Lung microvascular endothelial cell (primary cell): Measurements from ENCODE around the gene RGS3. TPM values are rescaled to one million over a fixed set of nuclear protein-coding genes. Genes with fewer than 3 reads are reported as not detected.
A peak's percentile ranks its signal among the peaks of the same experiment; 100 is the strongest.
"Not testable (repeated sequence)": the region's sequence is repeated elsewhere in the genome, so short reads cannot be mapped to it uniquely, and the experiment has no call there.

Experiments
- DNase-seq, 2 donors: peaks; one replicate each; pipeline versions ENCODE4 v3.0.0 to v3.0.0-alpha.2; 2010; ENCODE audit warnings: low read depth in 2 of 2
- total RNA-seq: library from RNA; depleted of rRNA; stranded (reverse); fragments of >200 nt; gene quantifications from 2 replicates; pipeline ENCODE4 v1.2.1, GENCODE V29; 2014

The RGS3 gene
- total RNA-seq, 1 donor from 2014 or later = 126 TPM

DNA sequence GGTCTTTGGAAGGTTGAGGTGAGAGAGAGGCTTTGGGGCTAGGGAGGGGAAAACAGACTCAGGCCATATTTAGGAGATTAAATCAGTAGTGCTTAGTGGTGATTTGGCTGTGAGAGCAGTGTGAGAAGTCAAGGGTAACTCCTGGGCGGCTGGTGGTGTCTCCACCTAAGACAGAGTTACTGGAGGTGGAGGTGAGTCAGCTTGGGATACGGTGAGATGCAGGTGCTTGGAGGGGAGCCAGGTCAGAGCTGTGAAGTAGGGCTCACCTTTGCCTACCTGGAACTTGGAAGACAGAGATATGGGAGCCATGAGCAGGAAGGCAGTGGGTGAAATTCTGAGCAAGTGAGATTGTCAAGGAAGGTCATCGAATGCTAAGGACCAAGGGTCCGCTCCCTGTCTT lies 24.5 kb downstream of the RGS3 start:
- no peak for DNase-seq

DNA sequence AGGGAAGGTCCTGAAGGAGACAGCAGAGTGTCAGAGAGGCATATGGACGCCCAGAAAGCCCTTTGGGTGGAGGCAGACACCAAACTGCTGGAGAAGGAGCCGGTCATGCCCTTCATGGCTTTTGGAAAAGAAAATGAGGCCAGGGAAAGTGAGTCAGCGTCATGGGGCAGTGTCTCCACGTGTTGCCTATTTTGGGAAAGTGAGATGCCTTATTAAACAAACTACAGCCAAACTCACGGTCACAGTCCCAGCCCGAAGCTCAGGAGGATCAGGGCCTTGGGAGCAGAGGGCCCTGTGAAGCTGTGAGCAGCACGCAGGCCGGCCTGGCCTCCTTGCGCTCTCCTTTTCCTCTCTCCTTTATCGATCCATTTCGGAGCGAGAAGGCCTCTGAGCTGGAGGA lies 25.0 kb downstream of the RGS3 start:
- no peak for DNase-seq

DNA sequence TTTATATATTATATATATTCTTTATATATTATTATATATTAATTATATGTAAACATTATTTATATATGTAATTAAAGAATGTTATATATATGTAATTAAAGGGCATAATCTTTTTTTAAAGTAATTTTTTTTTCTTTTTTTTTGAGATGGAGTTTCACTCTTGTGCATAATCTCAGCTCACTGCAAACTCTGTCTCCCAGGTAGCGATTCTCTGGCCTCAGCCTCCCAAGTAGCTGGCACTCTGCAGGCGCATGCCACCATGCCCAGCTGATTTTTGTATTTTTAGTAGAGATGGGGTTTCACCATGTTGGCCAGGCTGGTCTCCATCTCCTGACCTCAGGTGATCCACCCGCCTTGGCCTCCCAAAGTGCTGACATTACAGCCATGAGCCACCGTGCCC lies 27.6 kb downstream of the RGS3 start:
- not testable (repeated sequence) for DNase-seq

DNA sequence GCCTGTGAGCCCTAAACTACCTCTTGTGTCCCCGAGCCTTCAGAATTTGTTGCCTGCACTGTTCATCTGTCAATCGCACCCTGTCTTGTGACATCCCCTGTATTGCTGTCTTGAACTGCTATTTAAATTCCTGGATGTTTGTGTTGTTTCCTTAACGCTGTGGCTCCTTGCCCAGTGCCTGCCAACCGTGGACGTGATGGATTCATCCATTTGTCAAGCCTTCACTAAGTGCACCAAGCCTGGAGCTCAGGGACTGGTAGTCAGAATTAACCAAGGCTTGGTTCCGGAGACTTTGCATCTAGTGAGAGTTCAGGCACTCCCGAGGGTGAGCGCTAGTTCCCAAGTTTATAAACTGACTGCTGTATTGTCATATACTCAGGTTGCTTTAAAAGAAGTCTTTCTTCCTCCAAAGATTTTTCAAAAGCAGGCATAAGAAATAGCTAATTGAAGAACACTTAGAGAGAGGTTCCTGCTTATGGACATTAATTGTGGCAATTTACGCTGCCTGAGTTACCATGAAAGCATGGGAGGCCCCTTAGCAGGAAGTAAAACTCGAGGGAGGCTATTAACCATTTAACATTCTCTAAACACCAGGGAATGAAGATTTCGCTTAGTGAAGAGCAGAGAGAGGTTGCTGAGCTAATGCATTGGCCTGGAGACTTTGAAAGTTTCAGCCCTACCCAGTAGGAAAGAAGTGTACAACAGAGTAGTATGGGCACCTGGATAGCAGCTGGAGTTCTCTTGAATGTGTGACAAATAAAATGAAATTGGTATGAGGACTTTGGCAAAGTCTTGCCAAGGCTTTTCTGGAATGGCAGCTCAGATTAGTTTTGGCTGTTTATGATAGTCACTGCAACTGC lies 29.0 kb downstream of the RGS3 start:
- peak; percentile 43 to 90 for DNase-seq

DNA sequence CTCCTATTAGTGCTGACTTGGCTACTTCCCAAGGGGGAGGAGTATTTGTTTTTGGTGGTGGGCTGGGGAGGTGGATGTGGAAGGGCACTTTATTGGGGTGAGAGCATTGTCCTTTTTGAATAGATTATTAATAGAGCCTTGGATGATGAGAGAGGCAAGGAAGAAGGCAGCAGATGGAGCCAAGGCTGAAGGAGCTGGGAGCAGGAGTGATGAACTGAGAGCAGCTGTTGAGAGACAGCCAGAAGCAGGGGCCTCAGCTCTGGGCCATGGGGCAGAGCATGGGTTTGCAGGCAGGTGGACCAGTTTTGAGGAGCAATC lies 29.6 kb downstream of the RGS3 start:
- no peak for DNase-seq

DNA sequence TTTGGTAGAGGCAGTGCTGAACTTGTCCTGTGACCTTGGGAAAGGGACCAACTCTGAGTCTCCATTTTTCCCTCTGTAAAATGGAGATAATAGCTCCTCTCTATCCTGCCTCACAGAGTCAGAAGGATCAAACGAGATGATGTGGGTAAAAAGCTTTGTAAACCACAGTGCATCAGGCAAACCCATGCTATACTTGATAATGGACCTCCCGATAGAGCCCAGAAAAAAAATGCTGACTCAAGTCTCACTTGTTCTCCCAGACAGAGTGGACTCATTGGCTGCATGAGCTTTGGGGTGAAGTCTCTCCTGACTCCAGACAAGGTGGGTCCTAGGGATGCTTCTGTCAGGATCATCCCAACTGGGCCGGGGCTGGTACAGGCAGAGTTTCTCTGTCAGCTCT lies 32.0 kb downstream of the RGS3 start:
- no peak for DNase-seq

DNA sequence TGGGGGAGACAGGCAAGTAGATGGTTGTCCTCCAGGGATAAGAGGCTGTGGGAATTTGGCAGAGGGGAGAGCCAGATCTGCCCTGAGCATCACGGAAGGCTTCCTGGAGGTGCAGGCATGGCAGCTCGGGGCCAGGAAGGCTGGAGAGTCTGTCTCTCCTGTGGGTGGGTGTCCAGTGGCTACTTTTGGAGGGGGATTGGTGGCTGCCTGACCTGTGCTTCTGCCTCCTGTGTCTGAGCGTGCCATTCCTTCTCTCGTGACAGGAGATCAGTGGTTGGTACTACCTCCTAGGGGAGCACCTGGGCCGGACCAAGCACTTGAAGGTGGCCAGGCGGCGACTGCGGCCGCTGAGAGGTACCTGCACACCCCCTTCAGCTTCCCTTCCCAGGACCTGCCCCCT lies 33.5 kb downstream of the RGS3 start:
- DNase-seq = no peak

DNA sequence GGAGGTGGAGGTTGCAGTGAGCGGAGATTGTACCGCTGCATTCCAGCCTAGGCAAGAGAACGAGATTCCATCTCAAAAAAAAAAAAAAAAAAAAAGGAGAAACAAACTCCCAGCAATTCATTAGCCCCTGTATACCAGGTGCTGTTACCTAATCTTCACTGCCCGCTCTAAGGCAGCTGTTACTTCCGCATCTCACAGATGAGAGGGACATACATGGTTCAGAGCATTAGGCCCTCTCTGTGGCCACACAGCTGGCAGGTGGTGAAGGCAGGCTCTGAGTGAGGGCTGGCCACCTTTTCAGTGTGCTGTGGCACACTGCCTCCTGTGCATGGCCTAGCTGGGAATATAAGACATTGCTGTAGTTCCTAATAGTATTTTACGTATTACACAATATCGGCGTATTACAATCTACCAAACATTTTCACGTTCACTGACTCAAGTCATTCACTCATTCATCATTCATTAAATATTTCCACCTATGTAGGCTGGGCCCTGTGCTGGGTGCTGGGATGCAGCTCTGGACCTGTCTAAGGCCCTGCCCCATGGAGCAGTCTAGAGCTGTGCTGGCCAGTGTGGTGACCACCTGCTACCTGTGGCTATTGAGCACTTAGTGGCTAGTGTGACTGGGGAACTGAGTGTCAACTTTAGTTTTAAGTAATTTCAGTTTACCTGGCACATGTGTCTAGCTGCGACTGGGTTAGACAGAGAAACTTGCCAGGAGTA lies 35.8 kb downstream of the RGS3 start:
- no peak for DNase-seq

DNA sequence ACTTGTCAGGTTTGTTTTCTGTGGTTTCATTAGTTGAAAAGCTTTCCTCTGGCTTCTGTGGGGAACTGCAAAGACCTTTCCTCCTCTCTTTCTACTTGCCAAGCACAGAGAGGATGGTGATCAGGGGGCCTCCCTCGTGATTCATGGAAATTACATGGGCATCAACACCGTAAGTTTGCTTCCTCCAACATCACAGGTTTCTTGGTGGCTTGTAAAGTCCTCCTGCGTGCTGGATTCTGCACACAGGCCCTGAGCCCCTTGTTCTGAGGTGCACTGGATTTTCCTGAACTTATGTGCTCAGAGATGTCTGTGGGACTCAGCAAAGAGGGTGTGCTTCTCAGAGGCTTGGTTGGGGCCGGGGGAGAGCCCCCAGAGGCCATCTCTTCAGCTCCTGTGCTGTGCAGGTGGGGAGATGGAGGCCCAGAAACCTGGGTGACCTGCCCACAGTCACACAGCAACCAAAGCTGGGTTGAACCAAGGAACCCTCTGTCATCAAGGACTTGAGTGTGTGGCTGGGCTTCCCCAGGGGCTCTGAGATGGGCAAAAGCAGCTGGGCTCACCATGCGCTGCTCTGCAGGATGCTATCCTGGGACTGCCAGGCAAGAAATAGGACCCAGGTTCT lies 36.5 kb downstream of the RGS3 start:
- no peak for DNase-seq

DNA sequence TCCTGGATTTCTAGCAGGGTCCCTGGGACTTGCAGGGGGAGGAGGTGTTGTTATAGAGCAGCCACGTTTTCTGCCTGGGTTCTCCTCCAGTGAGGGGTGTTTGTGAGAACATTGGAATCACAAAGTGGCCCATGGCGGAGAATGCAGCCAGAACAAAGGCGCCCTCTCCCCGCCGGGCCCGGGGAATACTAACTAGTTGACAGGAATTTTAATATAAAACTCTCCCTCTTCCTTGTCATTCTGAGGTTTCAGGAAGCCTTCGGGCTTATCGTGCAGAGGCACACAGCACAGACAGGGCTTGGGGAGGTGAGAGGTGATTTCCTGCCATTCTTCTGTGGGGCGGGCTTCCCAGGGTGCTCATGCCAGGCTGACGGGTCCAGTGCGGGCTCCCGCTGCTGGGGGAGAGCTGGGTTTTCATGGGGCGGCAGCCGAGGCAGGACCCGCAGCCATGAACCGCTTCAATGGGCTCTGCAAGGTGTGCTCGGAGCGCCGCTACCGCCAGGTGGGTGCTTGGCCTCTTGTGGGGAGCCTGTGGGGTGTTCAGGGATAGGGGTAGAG lies 37.7 kb downstream of the RGS3 start:
- peak; percentile 96 to 97 for DNase-seq

DNA sequence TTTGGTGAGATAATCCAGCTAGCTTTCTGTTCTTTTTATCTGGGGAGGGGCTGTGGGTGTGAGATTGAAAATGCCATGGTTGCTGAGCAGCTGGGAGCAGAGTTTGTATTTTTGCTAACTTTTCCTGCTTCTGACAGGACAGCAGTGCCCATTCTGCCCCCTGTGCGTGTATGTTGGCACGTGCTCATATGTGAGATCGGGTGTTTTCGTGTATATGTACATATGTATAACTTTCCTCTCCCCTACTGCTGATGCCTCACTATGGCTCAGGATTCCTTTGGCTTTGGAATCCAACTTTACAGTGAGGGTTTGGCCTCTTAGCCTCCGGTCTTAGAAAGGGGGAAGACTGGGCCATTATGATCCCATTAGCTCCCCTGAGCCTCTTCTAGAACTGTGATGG lies 38.3 kb downstream of the RGS3 start:
- peak; percentile 49 to 57 for DNase-seq

DNA sequence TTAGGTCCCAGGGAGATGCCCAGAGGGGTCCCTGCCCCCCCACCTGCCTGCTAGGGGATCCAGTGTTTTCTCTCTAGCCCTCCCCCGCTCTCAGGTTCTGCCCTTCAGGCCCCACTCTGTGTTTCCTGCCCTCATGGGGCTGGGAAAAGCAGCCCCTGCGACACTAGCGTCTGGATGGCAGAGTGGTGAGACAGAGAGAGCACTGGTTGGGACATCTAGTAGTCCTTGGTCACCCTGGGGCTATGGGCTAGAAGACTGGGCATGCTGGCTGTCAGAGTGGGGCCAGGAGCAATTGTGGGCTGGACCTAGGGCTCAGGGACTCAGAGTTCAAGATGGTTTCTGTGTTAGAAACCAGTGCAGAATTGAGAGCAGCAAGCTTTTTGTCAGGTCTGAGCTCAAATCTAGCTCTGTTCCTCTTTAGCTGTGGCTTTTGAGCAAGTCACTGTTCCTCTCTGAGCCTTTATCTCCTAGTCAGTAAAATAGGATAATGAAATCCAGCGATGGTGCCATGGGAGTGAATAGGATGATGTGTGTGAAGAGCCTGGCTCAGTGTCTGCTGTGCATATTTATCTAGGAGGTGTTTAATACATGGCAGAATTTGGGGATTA lies 39.0 kb downstream of the RGS3 start:
- peak; percentile 51 to 56 for DNase-seq

DNA sequence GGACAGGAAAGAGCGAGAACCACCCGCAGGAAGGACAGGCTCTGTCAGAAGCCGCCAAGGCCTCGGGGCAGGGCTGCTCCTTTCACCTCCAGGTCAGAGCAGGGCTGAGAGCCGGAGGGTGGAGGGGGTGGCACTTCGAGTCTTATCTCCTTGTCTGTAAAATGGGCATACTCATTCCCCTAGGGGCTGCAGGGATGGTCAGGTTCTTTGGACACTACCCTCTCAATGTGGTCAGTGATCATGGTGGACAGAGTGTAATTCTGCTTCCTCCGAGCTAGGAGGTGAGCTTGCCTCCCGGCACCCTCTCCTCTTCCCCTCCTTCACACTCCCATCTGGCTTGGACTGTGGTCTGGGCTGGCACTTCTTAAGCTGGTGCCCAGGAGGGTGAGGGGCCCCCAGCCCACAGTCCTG lies 39.6 kb downstream of the RGS3 start:
- peak; percentile 47 to 49 for DNase-seq

DNA sequence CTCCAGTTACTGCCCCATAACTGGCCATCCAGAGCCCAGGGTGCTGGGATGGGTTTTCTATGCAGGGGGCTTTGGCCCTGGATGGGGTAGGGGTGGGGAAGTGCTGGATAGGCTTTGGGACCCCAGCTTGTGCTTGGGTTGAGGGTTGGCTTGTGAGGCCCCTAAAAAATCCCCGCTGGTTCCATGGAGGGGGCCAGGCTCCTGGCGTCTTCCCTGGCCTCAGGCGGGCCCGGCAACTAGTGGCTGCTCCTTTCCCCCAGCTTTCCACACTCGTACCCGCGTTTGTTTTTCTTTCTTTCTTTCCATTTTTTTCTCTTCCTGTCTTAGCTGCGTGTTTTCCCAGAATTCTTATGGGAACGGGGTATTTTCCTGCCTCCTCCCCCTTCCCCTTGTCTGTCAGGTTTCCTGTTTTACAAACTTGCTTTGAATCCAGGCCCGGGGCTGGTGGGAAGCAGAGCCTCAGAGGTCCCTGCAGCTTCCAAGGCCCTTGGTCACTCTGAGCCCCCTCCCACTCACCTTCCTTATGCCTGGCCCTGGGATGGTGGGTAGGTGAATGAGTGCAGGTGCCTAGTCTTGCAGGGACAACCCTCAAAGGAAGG lies 40.2 kb downstream of the RGS3 start:
- peak; percentile 85 to 89 for DNase-seq

DNA sequence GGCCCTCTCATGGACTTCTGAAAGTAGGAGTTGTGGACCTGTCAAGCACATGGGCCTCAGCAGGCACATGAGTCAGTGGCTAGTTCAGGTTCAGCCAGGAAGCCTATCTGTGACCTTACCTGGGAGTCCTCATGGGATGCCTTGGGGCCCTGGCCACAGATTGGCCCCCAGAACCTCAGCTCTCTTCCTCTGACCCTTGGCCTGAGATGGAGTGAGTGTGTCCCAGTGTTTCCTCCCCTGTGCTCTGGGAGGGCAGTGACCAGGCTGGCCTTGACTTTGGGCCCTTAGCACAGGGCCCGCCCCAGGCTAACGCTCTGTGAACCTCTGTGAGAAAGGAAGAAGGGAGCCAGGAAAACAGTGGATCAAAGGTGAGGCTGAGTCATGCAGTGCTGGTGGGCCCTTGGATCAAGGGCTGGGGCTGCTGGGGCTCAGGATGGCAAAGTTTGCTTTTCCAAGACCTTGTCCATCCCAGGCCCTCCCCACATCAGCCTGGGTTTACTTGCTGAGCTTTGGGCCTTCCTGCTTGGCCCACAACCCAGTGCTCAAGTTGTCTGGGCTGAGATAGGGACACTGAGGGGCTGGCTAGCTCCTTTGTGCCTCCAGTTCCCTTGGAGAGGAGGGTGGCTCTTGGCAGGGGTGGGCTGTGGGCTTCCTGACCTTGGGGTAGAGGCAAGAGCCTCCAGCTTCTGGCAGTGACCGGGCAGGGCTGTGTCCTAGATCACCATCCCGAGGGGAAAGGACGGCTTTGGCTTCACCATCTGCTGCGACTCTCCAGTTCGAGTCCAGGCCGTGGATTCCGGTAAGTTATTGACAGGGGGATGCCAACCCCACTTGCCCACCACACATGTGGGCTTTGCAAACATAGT lies 41.4 kb downstream of the RGS3 start:
- peak; percentile 63 to 68 for DNase-seq

DNA sequence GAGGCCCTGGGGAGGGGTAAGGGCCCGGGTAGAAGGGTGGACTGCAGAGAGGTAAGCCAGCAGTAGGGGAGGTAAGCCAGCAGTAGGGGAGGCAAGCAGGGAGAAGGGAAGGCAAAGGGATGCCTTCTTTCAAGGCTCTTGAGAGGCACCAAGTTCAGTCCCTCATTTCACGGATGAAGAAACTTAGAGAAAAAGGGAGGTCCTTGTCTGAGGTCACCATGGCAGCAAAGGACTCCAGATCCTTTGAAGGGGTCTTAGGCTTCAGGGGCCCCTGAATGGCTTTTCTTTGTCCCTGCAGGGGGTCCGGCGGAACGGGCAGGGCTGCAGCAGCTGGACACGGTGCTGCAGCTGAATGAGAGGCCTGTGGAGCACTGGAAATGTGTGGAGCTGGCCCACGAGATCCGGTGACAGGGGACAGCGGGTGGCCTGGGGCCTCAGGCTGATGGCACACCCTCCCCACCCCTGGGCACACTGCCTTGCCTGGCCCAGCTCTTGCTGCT lies 42.6 kb downstream of the RGS3 start:
- no peak for DNase-seq

DNA sequence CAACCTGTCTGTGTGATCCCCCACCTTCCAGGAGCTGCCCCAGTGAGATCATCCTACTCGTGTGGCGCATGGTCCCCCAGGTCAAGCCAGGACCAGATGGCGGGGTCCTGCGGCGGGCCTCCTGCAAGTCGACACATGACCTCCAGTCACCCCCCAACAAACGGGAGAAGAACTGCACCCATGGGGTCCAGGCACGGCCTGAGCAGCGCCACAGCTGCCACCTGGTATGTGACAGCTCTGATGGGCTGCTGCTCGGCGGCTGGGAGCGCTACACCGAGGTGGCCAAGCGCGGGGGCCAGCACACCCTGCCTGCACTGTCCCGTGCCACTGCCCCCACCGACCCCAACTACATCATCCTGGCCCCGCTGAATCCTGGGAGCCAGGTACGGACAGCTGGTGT lies 43.7 kb downstream of the RGS3 start:
- no peak for DNase-seq

DNA sequence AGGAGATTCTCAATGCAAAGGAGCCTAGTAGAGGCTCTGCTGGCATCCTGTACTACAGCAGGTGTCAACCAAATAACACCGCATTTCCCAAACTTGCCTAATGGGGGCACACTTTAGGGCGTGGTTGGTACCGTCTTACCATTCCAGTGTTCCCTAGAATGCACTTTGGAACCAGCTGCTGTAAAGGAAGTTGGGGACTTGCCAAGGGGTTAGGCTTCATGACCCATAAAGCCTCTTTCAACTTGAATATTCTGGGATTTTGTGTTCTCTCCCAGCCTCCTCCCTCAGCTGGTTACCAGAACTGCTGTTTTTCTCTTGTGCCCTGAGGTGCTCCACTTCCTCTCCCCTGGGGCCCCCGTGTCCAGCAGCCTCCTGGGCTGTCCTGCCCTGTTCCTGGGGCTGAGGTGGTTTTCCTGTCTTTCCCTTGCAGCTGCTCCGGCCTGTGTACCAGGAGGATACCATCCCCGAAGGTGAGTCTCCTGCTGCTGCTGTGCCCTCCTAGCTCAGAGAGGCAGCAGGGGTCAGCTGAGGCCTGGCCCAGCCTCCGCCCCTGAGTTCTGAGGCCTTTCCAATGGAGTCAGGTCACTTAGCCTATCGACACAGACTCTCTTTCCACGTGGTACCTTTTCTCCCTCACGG lies 44.7 kb downstream of the RGS3 start:
- DNase-seq = peak in 1 of 2 donors; percentile 42

DNA sequence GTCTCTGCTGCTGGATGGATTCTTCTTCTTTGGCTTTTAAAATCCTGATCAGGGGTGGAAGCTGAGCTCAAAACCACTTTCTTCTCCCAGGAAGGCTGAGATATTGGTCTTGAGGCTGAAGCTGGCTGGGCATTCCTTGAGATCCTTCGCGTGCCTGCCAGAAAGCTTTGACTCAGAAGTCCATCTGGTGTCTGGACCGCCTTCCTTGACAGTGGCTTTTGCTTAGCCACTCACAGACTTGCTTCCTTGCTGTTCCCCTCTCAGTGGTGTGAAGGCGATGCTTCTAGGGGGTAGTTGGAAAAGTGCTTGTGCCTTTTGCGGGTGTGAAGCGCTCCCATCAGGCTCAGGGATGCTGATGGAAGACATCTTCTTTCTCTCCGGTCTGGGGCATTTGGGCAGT lies 45.9 kb downstream of the RGS3 start:
- peak in 1 of 2 donors; percentile 60 for DNase-seq

DNA sequence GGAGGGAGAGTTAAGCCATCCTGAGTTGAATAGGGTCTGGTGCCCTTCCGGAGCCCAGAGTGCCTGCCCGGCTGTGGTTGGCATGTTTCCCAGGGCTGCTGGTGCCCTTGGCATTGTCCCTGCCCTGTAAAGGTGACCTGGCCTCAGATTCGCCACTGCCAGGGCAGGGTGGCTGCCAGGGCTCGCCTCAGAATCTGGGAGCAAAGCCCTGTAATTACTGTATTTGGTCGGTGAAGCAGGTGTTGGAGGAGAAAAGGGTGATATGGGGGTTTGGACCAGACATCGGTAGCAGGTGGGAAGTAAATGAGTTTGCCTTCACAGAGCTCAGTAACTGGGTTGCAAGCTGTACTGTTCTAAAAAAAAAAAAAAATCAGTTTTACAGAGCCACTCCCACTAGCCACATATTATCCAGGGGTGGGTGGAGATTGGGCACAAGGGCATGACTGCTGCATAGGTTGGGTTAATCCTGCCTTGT lies 47.6 kb downstream of the RGS3 start:
- peak in 1 of 2 donors; percentile 48 for DNase-seq
